Neural cell (in vitro differentiated cells): ENCODE data around the gene EN2. TPM values are rescaled to one million over a fixed set of nuclear protein-coding genes. Genes with fewer than 3 reads are reported as not detected.

Experiments
- H2AFZ ChIP-seq: fragments of 200-600, 300-800 bp; sonication (generic), shearing (Covaris generic); 2 replicates; pipeline ENCODE4 v1.6.0; 2014; ENCODE audit warnings: low read depth, mild to moderate bottlenecking, antibody characterized with exemption, low read length, moderate library complexity
- H3F3A ChIP-seq: fragments of 200-600 bp; shearing (Covaris generic); 2 replicates; pipeline ENCODE4 v1.6.1; 2016; ENCODE audit warnings: mild to moderate bottlenecking, moderate library complexity, mixed read lengths, antibody characterized with exemption, low read length; ENCODE audit not compliant: insufficient read depth, poor library complexity, severe bottlenecking
- H3K27ac ChIP-seq: fragments of 200-600, 300-800 bp; sonication (generic), shearing (Covaris generic); 2 replicates; pipeline ENCODE4 v1.5.1; 2014; ENCODE audit warnings: mild to moderate bottlenecking, low read length, moderate library complexity
- H3K27me3 ChIP-seq: fragments of 300-800, 200-600 bp; sonication (generic), shearing (Covaris generic); 2 replicates; pipeline ENCODE4 v1.6.0; 2014; ENCODE audit warnings: mild to moderate bottlenecking, low read depth, low read length, moderate library complexity; ENCODE audit not compliant: insufficient read depth
- H3K36me3 ChIP-seq: fragments of 300-800, 200-600 bp; sonication (generic), shearing (Covaris generic); 2 replicates; pipeline ENCODE4 v1.5.1; 2014; ENCODE audit warnings: mild to moderate bottlenecking, antibody characterized with exemption, low read length, moderate library complexity; ENCODE audit not compliant: insufficient read depth
- H3K4me2 ChIP-seq: fragments of 300-800, 200-600 bp; sonication (generic), shearing (Covaris generic); 2 replicates; pipeline ENCODE4 v1.6.0; 2014; ENCODE audit warnings: mild to moderate bottlenecking, low read length
- H3K4me3 ChIP-seq: fragments of 300-800, 200-600 bp; sonication (generic), shearing (Covaris generic); 2 replicates; pipeline ENCODE4 v1.5.1; 2014; ENCODE audit warnings: mild to moderate bottlenecking, low read length, moderate library complexity
- H3K79me2 ChIP-seq: fragments of 200-600 bp; shearing (Covaris generic); replicated peaks from 2 replicates; pipeline ENCODE4 v1.6.0; 2014; ENCODE audit warnings: mild to moderate bottlenecking, low read length, moderate library complexity; ENCODE audit not compliant: insufficient read depth
- H3K9ac ChIP-seq: fragments of 300-800, 200-600 bp; sonication (generic), shearing (Covaris generic); 2 replicates; pipeline ENCODE4 v1.6.1; 2016; ENCODE audit warnings: mild to moderate bottlenecking, low read length, mixed read lengths
- H3K9me2 ChIP-seq: fragments of 200-600 bp; shearing (Covaris generic); 2 replicates; pipeline ENCODE4 v1.6.1; 2016; ENCODE audit warnings: mild to moderate bottlenecking, low read length, mixed read lengths; ENCODE audit not compliant: insufficient read depth
- H3K9me3 ChIP-seq: fragments of 200-600, 300-800 bp; sonication (generic), shearing (Covaris generic); 2 replicates; pipeline ENCODE4 v1.6.1; 2016; ENCODE audit warnings: mild to moderate bottlenecking, mixed run types, low read length, moderate library complexity, mixed read lengths
- H4K20me1 ChIP-seq: fragments of 200-600 bp; shearing (Covaris generic); 2 replicates; pipeline ENCODE4 v1.6.1; 2016; ENCODE audit warnings: mild to moderate bottlenecking, mixed run types; ENCODE audit not compliant: insufficient read depth
- EP300 ChIP-seq: fragments of 450-650 bp; conservative IDR thresholded peaks from 2 replicates; pipeline ENCODE4 v1.6.1; 2014; ENCODE audit warnings: antibody characterized with exemption, mild to moderate bottlenecking, moderate library complexity; ENCODE audit not compliant: poor library complexity, severe bottlenecking
- EZH2 ChIP-seq: fragments of 200-600, 300-800 bp; shearing (Covaris generic), sonication (generic); IDR thresholded peaks from 2 replicates; pipeline ENCODE4 v1.6.1; 2014; ENCODE audit warnings: antibody characterized with exemption, low read length, borderline replicate concordance, mild to moderate bottlenecking; ENCODE audit not compliant: insufficient read depth, poor library complexity, severe bottlenecking
- MXI1 ChIP-seq: fragments of 450-650 bp; conservative IDR thresholded peaks from 2 replicates; pipeline ENCODE4 v1.6.1; 2014; ENCODE audit warnings: antibody characterized with exemption, mild to moderate bottlenecking; ENCODE audit not compliant: poor library complexity, severe bottlenecking
- POLR2AphosphoS5 ChIP-seq: IDR thresholded peaks from 2 replicates; pipeline ENCODE4 v1.6.1; 2012
- RAD21 ChIP-seq: fragments of 450-650 bp; conservative IDR thresholded peaks from 2 replicates; pipeline ENCODE4 v1.6.1; 2014; ENCODE audit warnings: antibody characterized with exemption, mild to moderate bottlenecking, moderate library complexity
- REST ChIP-seq: IDR thresholded peaks from 2 replicates; pipeline ENCODE4 v1.6.1; 2012; ENCODE audit warnings: borderline replicate concordance
- SMC3 ChIP-seq: fragments of 450-650 bp; conservative IDR thresholded peaks from 2 replicates; pipeline ENCODE4 v1.6.1; 2014; ENCODE audit warnings: antibody characterized with exemption, mild to moderate bottlenecking, moderate library complexity; ENCODE audit not compliant: poor library complexity
- TAF1 ChIP-seq: IDR thresholded peaks from 2 replicates; pipeline ENCODE4 v1.6.1; 2012; ENCODE audit warnings: low read depth
- polyA plus RNA-seq: library from polyadenylated mRNA; depleted of rRNA; stranded (reverse); fragments of >200 nt; gene quantifications from 2 replicates; pipeline ENCODE4 v1.2.3, GENCODE V29; 2014
- TF ChIP-seq, protein P1 (sequence below): fragments of 450-650 bp; IDR thresholded peaks from 2 replicates; pipeline ENCODE4 v1.5.1; 2014; ENCODE audit warnings: antibody characterized with exemption, mild to moderate bottlenecking, moderate library complexity; ENCODE audit not compliant: poor library complexity, severe bottlenecking

Gene EN2
- polyA plus RNA-seq, 1 donor from 2014 or later: not detected

DNA sequence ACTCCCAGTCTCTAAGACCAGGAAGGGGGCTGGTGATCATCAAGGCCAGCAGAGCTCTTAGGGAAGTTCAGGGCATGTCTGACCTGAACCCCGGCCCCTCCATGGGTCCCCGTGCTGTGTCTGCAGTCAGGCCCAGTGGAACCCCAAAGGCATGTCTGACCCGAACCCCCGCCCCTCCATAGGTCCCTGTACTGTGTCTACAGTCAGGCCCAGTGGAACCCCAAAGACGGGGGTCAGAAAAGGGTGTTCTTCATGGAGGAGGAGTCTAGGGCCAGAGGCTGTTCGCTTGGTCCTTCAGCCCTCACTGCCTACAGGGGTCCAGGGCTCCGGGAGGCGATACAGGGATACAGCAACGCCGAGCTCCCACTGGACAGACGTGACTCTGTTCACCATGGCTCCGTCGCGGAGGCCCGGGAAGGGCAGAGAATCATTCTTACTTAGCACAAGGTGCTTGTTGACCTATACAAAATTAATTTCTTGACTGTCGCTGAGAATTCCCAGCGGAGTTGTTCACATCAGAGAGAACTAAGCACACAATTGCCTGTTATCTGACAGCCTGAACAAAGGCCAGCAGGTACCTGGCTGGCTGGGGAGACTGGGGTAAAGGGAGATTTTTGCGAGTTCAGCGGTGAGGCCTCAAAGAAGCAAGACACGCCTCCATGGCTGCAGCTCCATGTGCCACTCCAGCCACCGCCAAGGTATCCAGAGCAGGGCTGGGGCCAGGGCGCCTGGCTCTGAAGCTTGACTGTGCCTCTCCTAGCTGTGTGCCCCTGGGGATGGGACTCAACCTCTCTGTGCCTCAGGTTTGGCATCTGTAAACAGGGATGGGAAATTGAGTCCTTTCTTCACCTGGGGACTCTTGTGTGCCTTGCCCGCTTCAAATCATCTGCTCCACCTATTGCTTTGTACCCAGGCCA lies 26.8 kb downstream of the EN2 start:
- no peaks in the 10 kb centered on the region for H3K9me3 ChIP-seq
- no peak overlapping the region for H2AFZ ChIP-seq
- H3K4me2 ChIP-seq: no peak overlapping the region
- H3K9ac ChIP-seq: no peak overlapping the region
- no peak for TF ChIP-seq MXI1
- no peak for TF ChIP-seq EP300
- TF ChIP-seq TAF1: no peak
- no peak for TF ChIP-seq REST
- TF ChIP-seq POLR2AphosphoS5: no peak
- no peak for TF ChIP-seq RAD21
- TF ChIP-seq, protein P1, sequence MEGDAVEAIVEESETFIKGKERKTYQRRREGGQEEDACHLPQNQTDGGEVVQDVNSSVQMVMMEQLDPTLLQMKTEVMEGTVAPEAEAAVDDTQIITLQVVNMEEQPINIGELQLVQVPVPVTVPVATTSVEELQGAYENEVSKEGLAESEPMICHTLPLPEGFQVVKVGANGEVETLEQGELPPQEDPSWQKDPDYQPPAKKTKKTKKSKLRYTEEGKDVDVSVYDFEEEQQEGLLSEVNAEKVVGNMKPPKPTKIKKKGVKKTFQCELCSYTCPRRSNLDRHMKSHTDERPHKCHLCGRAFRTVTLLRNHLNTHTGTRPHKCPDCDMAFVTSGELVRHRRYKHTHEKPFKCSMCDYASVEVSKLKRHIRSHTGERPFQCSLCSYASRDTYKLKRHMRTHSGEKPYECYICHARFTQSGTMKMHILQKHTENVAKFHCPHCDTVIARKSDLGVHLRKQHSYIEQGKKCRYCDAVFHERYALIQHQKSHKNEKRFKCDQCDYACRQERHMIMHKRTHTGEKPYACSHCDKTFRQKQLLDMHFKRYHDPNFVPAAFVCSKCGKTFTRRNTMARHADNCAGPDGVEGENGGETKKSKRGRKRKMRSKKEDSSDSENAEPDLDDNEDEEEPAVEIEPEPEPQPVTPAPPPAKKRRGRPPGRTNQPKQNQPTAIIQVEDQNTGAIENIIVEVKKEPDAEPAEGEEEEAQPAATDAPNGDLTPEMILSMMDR: no peak
- no peak for TF ChIP-seq SMC3
- TF ChIP-seq EZH2: no peak
- H3F3A ChIP-seq: no peaks in the 10 kb centered on the region
- no peaks in the 10 kb centered on the region for H4K20me1 ChIP-seq
- H3K79me2 ChIP-seq: no peaks in the 10 kb centered on the region
- H3K27me3 ChIP-seq: peaks cover 4% of the 10 kb centered on the region
- no peaks in the 10 kb centered on the region for H3K36me3 ChIP-seq
- H3K27ac ChIP-seq: no peak overlapping the region
- no peaks in the 10 kb centered on the region for H3K9me2 ChIP-seq
- H3K4me3 ChIP-seq: no peak overlapping the region

DNA sequence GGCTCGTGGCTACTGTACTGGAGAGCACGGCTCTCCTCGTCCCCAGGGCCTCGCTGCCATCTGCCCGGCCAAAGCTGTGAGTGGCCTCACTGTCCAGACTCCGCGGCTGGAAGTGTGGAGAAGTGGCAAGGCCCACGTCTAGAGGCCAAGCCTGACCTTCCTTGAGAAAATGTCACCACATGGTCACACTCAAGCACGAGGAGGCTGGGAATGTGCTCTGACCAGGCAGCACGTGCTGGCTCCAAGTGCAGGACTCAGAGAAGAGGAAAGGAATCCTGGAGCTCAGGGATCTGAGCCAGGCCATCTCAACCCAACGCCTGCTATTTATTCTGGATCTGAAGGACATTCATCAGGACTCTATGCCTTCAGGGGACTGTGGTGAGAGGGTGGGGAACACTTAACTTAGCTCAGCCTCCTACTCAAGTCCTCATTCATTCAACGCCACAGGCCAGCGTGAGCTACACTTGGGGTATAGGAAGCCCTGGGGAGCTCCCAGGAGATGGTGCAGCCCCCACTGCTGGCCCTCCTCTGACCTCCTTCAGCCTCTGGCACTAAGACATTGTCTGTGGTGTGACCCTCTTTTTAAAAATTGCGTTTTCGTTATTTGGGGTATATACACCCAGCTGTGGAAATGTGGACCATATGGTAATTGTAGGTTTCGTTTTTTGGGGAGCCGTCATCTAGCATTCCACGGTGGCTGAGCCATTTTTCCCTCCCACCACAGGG lies 29.0 kb downstream of the EN2 start:
- no peak overlapping the region for H2AFZ ChIP-seq
- no peaks in the 10 kb centered on the region for H4K20me1 ChIP-seq
- no peaks in the 10 kb centered on the region for H3K36me3 ChIP-seq
- no peak overlapping the region for H3K4me3 ChIP-seq
- no peaks in the 10 kb centered on the region for H3F3A ChIP-seq
- H3K27ac ChIP-seq: no peak overlapping the region
- no peak overlapping the region for H3K9ac ChIP-seq
- no peaks in the 10 kb centered on the region for H3K9me2 ChIP-seq
- H3K27me3 ChIP-seq: peaks cover 12% of the 10 kb centered on the region
- TF ChIP-seq RAD21 (no peak), POLR2AphosphoS5 (no peak), EZH2 (no peak), REST (no peak), MXI1 (no peak), TAF1 (no peak), SMC3 (no peak), EP300 (no peak)
- TF ChIP-seq, protein P1: no peak
- no peaks in the 10 kb centered on the region for H3K79me2 ChIP-seq
- H3K4me2 ChIP-seq: no peak overlapping the region
- no peaks in the 10 kb centered on the region for H3K9me3 ChIP-seq
